RWPE2 (cell line): ENCODE results near the gene GET3.
A peak's percentile ranks its signal among the peaks of the same experiment; 100 is the strongest.

Source experiments
- ATAC-seq: fragments of 200-7000 bp; cut with Tn5 transposase; 3 replicates; pipeline ENCODE4 v1.9.1; 2021; ENCODE audit warnings: low read depth
- DNase-seq: peaks from one replicate; pipeline ENCODE4 v3.0.0-alpha.2; 2020; ENCODE audit warnings: low spot score
- H3K27ac ChIP-seq: fragments of 450-650 bp; 2 replicates; pipeline ENCODE4 v1.5.1; 2017; ENCODE audit warnings: mild to moderate bottlenecking; ENCODE audit not compliant: poor library complexity, severe bottlenecking
- H3K27me3 ChIP-seq: fragments of 250-450 bp; sonication (Bioruptor Pico); 2 replicates; pipeline ENCODE4 v1.5.1; 2021; ENCODE audit warnings: mild to moderate bottlenecking, moderate library complexity; ENCODE audit not compliant: insufficient read depth, poor library complexity, severe bottlenecking
- H3K36me3 ChIP-seq: fragments of 250-450 bp; sonication (Bioruptor Pico); 2 replicates; pipeline ENCODE4 v1.5.1; 2020; ENCODE audit warnings: low read depth, mild to moderate bottlenecking, moderate library complexity
- H3K4me1 ChIP-seq: fragments of 250-450 bp; sonication (Bioruptor Pico); 2 replicates; pipeline ENCODE4 v1.5.1; 2021; ENCODE audit warnings: mild to moderate bottlenecking, moderate library complexity; ENCODE audit not compliant: insufficient read depth, poor library complexity, severe bottlenecking
- H3K4me3 ChIP-seq: fragments of 250-450 bp; sonication (Bioruptor Pico); 2 replicates; pipeline ENCODE4 v1.5.1; 2021; ENCODE audit warnings: mild to moderate bottlenecking, moderate library complexity; ENCODE audit not compliant: severe bottlenecking
- H3K9me3 ChIP-seq: fragments of 250-450 bp; sonication (Bioruptor Pico); 2 replicates; pipeline ENCODE4 v1.5.1; 2021; ENCODE audit warnings: mild to moderate bottlenecking, moderate library complexity; ENCODE audit not compliant: severe bottlenecking
- CTCF ChIP-seq: fragments of 450-650 bp; IDR thresholded peaks from one replicate; pipeline ENCODE4 v1.5.1; 2017; ENCODE audit warnings: mild to moderate bottlenecking, moderate library complexity; ENCODE audit not compliant: poor library complexity, severe bottlenecking

GET3 gene

DNA sequence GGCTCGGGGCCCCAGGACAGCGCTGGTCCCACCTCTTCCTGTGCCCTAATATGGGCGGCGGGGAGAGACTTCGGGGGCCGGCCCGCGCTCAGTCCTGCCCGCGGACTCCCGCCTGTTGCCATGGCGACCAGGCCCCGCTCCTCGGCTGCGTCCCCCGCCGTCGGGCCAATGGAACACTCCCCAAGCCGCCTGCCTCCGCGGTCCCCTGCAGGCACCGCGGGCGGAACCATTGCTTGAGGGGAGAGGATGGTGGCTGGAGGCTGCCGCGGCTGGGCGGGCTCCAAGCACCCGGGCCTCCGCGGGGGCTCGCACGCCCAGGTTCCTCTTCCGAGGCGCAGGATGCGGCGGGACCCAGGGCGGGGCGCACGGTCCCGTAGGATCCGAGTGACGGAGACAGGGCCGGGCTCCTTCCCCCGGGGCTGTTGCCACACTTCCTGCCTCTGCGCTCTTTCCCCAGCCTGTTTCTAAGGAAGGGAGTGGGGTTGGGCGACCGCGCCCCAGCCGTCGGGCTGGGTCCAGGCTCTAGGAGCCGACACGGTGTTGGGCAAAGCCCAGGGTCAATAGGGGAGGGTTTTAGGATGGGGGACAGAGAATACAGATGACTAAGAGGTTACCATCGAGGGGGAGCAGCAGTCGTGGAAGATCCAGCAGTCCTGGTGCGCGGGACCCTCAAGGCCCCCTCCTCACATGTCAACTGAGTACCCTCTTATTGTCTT, 52.8 kb downstream of the GET3 start:
- peak overlapping the region; percentile 99 for H3K27ac ChIP-seq
- no peaks in the 10 kb centered on the region for H3K27me3 ChIP-seq
- ATAC-seq (peak; percentile 52), DNase-seq (peak; percentile 97)
- H3K4me3 ChIP-seq = peak overlapping the region; percentile 81
- TF ChIP-seq CTCF = no peak
- peaks cover 16% of the 10 kb centered on the region for H3K36me3 ChIP-seq
- H3K4me1 ChIP-seq = peaks cover 45% of the 10 kb centered on the region
- H3K9me3 ChIP-seq = no peaks in the 10 kb centered on the region

GRCh38 chr19:12790628-12791344, 53.5 kb downstream of the GET3 start:
- ATAC-seq = no peak

DNA sequence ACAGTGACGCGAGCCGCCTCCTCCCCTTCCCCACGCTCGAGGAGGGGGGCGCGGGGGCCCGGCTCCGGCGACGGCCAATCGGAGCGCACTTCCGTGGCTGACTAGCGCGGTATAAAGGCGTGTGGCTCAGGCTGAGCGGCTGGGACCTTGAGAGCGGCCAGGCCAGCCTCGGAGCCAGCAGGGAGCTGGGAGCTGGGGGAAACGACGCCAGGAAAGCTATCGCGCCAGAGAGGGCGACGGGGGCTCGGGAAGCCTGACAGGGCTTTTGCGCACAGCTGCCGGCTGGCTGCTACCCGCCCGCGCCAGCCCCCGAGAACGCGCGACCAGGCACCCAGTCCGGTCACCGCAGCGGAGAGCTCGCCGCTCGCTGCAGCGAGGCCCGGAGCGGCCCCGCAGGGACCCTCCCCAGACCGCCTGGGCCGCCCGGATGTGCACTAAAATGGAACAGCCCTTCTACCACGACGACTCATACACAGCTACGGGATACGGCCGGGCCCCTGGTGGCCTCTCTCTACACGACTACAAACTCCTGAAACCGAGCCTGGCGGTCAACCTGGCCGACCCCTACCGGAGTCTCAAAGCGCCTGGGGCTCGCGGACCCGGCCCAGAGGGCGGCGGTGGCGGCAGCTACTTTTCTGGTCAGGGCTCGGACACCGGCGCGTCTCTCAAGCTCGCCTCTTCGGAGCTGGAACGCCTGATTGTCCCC, 54.2 kb downstream of the GET3 start, which contains the start of gene JUNB:
TSS of gene JUNB (plus strand) at position 142 of the 706 bp plus-strand sequence. CDS start at position 428, 286 bp downstream.
- Histone ChIP-seq H3K36me3 (peaks cover 16% of the 10 kb centered on the region), H3K4me1 (peaks cover 37% of the 10 kb centered on the region), H3K27me3 (no peaks in the 10 kb centered on the region), H3K27ac (peak within 1 kb of the TSS; percentile 99), H3K4me3 (peak within 1 kb of the TSS; percentile 81), H3K9me3 (no peaks in the 10 kb centered on the region)
- no peak for TF ChIP-seq CTCF
- ATAC-seq (peak; percentile 40), DNase-seq (peak; percentile 94)

More at GRCh38 chr19:12790628-12791344, 53.5 kb downstream of the GET3 start:
- no peak for TF ChIP-seq CTCF
- Histone ChIP-seq H3K9me3 (no peaks in the 10 kb centered on the region), H3K27me3 (no peaks in the 10 kb centered on the region), H3K36me3 (peaks cover 16% of the 10 kb centered on the region), H3K27ac (peak overlapping the region; percentile 99), H3K4me1 (peaks cover 38% of the 10 kb centered on the region), H3K4me3 (peak overlapping the region; percentile 81)
- DNase-seq = no peak

DNA sequence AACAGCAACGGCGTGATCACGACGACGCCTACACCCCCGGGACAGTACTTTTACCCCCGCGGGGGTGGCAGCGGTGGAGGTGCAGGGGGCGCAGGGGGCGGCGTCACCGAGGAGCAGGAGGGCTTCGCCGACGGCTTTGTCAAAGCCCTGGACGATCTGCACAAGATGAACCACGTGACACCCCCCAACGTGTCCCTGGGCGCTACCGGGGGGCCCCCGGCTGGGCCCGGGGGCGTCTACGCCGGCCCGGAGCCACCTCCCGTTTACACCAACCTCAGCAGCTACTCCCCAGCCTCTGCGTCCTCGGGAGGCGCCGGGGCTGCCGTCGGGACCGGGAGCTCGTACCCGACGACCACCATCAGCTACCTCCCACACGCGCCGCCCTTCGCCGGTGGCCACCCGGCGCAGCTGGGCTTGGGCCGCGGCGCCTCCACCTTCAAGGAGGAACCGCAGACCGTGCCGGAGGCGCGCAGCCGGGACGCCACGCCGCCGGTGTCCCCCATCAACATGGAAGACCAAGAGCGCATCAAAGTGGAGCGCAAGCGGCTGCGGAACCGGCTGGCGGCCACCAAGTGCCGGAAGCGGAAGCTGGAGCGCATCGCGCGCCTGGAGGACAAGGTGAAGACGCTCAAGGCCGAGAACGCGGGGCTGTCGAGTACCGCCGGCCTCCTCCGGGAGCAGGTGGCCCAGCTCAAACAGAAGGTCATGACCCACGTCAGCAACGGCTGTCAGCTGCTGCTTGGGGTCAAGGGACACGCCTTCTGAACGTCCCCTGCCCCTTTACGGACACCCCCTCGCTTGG, 55.0 kb downstream of the GET3 start:
- peaks cover 31% of the 10 kb centered on the region for H3K4me1 ChIP-seq
- DNase-seq (no peak), ATAC-seq (no peak)
- peak overlapping the region; percentile 99 for H3K27ac ChIP-seq
- H3K9me3 ChIP-seq = no peaks in the 10 kb centered on the region
- TF ChIP-seq CTCF = no peak
- no peaks in the 10 kb centered on the region for H3K27me3 ChIP-seq
- peak overlapping the region; percentile 81 for H3K4me3 ChIP-seq
- peaks cover 16% of the 10 kb centered on the region for H3K36me3 ChIP-seq
